ENCODE results near the gene LAMA5.

The LAMA5 gene

DNA sequence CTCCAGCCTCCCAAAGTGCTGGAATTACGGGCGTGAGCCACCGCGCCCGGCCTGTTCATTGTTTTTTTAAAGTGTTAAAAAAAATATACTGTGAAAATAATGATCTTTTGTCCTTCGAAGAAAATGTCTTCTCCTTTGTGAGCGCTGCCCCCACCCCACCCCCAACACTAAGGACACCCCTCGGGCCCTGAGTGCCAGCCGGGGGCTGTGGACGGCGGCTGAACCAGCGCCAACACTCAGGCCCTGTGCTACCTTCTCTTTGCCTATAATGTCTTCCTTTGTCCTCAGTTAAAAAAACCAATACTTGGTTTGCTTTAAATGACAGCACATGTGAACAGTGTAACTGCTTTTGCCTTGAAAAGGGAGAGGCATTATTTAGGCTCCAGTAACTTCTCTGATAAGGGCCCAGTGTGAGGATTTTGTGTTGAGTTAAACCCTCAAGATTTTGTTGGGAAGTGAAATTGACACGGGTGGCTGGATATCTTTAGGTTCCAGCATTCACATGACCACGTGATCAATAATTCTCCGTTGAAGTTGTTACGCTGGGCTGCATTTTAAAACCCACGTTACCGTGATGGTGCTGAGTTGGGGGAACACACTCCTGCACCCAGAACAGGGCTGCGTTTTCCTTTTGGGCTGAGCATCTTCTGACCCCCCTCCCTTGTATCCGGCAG is 73.9 kb downstream of the LAMA5 start:
- TF ChIP-seq, protein P1, sequence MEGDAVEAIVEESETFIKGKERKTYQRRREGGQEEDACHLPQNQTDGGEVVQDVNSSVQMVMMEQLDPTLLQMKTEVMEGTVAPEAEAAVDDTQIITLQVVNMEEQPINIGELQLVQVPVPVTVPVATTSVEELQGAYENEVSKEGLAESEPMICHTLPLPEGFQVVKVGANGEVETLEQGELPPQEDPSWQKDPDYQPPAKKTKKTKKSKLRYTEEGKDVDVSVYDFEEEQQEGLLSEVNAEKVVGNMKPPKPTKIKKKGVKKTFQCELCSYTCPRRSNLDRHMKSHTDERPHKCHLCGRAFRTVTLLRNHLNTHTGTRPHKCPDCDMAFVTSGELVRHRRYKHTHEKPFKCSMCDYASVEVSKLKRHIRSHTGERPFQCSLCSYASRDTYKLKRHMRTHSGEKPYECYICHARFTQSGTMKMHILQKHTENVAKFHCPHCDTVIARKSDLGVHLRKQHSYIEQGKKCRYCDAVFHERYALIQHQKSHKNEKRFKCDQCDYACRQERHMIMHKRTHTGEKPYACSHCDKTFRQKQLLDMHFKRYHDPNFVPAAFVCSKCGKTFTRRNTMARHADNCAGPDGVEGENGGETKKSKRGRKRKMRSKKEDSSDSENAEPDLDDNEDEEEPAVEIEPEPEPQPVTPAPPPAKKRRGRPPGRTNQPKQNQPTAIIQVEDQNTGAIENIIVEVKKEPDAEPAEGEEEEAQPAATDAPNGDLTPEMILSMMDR (IDR thresholded peaks at IDR 0.05; ENCODE audit: low read depth, low read length, missing control alignments): no peak
- no peak overlapping the region for H3K4me3 ChIP-seq (ENCODE audit: low read depth, low read length)
- DNase-seq (ENCODE audit: low read depth): no peak
- in situ Hi-C loops (cut with HindIII; ENCODE audit: low sequenced_read_pairs): loop anchor here (25.0 kb wide), 1 partner anchor 94 kb away; the partner anchor contains the start of gene RPS21

- H3K4me3 ChIP-seq (ENCODE audit: low read depth, low read length): no peak overlapping the region
- in situ Hi-C loops (cut with HindIII; ENCODE audit: low sequenced_read_pairs): loop anchor here (25.0 kb wide), 1 partner anchor 95 kb away; the partner anchor contains the start of gene RPS21
- TF ChIP-seq, protein P1 (IDR thresholded peaks at IDR 0.05; ENCODE audit: low read depth, low read length, missing control alignments): no peak
- no peak for DNase-seq (ENCODE audit: low read depth)
These were observed 75.0 kb downstream of the LAMA5 start for GRCh38 chr20:62292108-62292507.

DNA sequence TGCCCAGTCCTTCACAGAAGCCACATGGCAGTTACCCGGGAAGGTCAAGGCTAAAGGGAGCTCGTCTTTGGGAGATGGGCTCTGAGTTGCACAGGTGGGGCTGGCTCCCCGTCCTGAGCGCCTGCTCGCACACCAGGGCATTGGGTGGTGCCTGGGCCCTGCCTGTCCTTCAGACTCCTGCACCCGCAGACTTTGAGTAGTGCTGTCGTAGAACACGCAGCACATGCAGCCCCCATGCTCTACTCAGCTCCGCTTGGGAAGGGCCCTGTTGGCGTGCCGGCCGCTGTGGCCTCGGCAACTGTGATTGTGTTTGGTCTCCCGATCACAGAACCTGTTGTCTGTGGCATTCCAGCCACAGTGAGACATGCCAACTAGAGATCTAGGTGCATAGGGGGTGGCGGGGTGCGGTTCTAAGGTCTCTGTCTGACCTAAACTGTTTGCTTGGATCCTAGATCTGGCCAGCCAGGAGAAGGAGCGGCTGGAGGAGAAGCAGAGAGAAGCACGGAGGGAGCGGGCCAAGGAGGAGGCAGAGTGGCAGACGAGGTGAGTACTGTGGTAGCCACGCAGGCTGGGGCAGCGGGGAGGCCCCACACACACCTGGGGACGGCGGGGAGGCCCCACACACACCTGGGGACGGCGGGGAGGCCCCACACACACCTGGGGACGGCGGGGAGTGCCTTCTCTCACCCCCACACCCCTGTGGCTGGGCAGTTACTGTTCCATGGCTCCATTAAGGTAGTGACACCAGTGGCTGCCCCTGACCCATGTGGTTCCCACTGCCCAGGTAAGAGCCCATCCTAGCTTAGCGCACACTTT is 75.7 kb downstream of the LAMA5 start:
- H3K4me3 ChIP-seq (ENCODE audit: low read depth, low read length): no peak overlapping the region
- TF ChIP-seq, protein P1 (IDR thresholded peaks at IDR 0.05; ENCODE audit: low read depth, low read length, missing control alignments): no peak
- in situ Hi-C loops (cut with HindIII; ENCODE audit: low sequenced_read_pairs): loop anchor here (25.0 kb wide), 1 partner anchor 96 kb away; the partner anchor contains the start of gene RPS21
- no peak for DNase-seq (ENCODE audit: low read depth)

DNA sequence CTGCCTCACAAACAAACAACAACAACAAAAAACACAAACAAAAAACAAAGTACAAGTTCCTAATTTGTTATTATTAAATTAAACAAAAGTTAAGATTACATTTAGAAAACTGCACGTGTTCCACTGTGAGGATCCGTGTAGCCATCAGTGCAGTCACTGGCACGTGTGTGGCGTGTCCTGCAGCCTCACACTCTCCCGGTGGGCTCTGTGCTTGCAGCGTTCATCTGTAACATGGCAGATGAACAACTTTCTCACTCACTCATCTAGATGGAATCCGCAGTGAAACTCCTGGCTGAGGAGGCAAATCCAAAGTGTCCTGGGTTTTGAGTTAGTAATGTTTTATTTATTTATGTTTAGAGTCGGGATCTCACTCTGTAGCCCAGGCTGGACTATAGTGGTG is 77.2 kb downstream of the LAMA5 start:
- in situ Hi-C loops (cut with HindIII; ENCODE audit: low sequenced_read_pairs): loop anchor here (25.0 kb wide), 1 partner anchor 97 kb away; the partner anchor contains the start of gene RPS21
- TF ChIP-seq, protein P1 (IDR thresholded peaks at IDR 0.05; ENCODE audit: low read depth, low read length, missing control alignments): no peak
- H3K4me3 ChIP-seq (ENCODE audit: low read depth, low read length): no peak overlapping the region
- DNase-seq (ENCODE audit: low read depth): no peak

DNA sequence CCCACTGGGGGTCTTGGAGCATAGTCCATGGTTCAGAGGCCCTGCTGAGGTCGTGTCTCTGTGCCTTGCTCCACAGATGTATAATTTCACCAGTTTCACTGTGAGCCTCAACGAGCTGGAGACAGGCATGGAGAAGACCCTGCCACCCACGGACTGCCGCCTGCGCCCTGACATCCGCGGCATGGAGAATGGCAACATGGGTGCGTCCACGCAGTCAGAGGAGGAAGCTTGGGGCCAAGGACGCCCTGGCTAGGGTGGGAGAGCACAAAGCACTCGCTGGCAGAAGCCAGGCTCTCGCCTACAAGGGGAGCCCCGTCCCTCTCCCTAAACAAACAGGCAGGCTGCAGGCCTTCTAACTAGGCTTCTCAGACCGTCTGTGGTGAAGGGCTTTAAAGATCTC is 78.0 kb downstream of the LAMA5 start:
- H3K4me3 ChIP-seq (ENCODE audit: low read depth, low read length): no peak overlapping the region
- in situ Hi-C loops (cut with HindIII; ENCODE audit: low sequenced_read_pairs): loop anchor here (25.0 kb wide), 1 partner anchor 98 kb away; the partner anchor contains the start of gene RPS21
- TF ChIP-seq, protein P1 (IDR thresholded peaks at IDR 0.05; ENCODE audit: low read depth, low read length, missing control alignments): no peak
- DNase-seq (ENCODE audit: low read depth): no peak

DNA sequence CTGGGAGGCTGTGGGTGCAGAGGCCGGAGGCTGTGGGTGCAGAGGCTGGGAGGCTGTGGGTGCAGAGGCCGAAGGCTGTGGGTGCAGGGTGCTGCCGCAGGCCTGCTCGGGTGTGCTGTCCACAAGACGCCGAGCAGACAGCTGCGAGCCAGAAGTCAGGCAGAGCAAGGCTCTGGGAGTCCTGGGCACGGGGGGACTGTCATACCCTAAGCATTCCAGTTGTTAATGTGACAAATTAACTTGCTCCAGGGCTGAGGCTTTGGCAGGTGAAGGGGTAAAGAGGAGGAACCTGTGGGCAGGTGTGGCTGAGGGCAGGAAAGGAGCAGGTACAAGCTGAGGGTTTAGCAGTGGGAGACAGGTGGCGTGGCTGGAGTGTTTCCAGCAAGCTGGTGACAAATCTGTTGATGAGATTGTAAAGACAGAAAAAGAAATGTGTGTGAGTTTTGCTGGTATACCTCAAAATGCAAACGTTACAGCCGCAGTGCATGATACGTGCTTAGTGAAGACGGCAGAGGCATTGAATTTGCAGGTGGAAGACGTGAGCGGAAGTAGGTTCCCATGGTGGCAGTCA is 78.5 kb downstream of the LAMA5 start:
- H3K4me3 ChIP-seq (ENCODE audit: low read depth, low read length): no peak overlapping the region
- TF ChIP-seq, protein P1 (IDR thresholded peaks at IDR 0.05; ENCODE audit: low read depth, low read length, missing control alignments): no peak
- no peak for DNase-seq (ENCODE audit: low read depth)
- in situ Hi-C loops (cut with HindIII; ENCODE audit: low sequenced_read_pairs): loop anchor here (25.0 kb wide), 1 partner anchor 99 kb away; the partner anchor contains the start of gene RPS21

Data from astrocyte of the cerebellum (primary cell).